Measurements from ENCODE around the gene SWSAP1.
"Not testable (repeated sequence)": the region's sequence is repeated elsewhere in the genome, so short reads cannot be mapped to it uniquely, and the experiment has no call there.

Gene SWSAP1

GRCh38 chr19:11379269-11379845 lies 4.9 kb downstream of the SWSAP1 start:
- DNase-seq: not testable (repeated sequence)

GRCh38 chr19:11379857-11380350 lies 5.4 kb downstream of the SWSAP1 start:
- DNase-seq: no peak

- DNase-seq: peak; percentile 97
These were observed 6.4 kb downstream of the SWSAP1 start for GRCh38 chr19:11380653-11381537.

- peak; percentile 31 for DNase-seq
These were observed 8.6 kb downstream of the SWSAP1 start for GRCh38 chr19:11382898-11383705.

GRCh38 chr19:11383706-11384048 lies 9.2 kb downstream of the SWSAP1 start:
- DNase-seq: no peak

GRCh38 chr19:11384778-11385129 lies 10.3 kb downstream of the SWSAP1 start:
- DNase-seq: no peak

GRCh38 chr19:11387162-11388034 lies 12.9 kb downstream of the SWSAP1 start:
- DNase-seq: no peak

- DNase-seq: no peak
These were observed 15.9 kb downstream of the SWSAP1 start for GRCh38 chr19:11390359-11390758.

- DNase-seq: no peak
These were observed 16.6 kb downstream of the SWSAP1 start for GRCh38 chr19:11390933-11391680.

GRCh38 chr19:11397089-11397610 lies 22.7 kb downstream of the SWSAP1 start:
- no peak for DNase-seq

GRCh38 chr19:11399667-11400066 lies 25.2 kb downstream of the SWSAP1 start:
- DNase-seq: no peak

- DNase-seq: no peak
These were observed 26.3 kb downstream of the SWSAP1 start for GRCh38 chr19:11400798-11401197.

- no peak for DNase-seq
These were observed 27.5 kb downstream of the SWSAP1 start for GRCh38 chr19:11401808-11402543.

- no peak for DNase-seq
These were observed 30.2 kb downstream of the SWSAP1 start for GRCh38 chr19:11404588-11405222.

GRCh38 chr19:11405846-11406643 lies 31.6 kb downstream of the SWSAP1 start:
- DNase-seq: peak; percentile 39

- not testable (repeated sequence) for DNase-seq
These were observed 32.3 kb downstream of the SWSAP1 start for GRCh38 chr19:11406703-11407236.

- no peak for DNase-seq
These were observed 34.1 kb downstream of the SWSAP1 start for GRCh38 chr19:11408591-11408990.

- no peak for DNase-seq
These were observed 36.2 kb downstream of the SWSAP1 start for GRCh38 chr19:11410682-11411081.

GRCh38 chr19:11414544-11414943 lies 40.1 kb downstream of the SWSAP1 start:
- DNase-seq: no peak
